D721Med (cell line): ENCODE measurements around the gene WWC2.

Source experiments
- DNase-seq: peaks from one replicate; pipeline ENCODE4 v3.0.0; 2011; ENCODE audit warnings: low spot score; ENCODE audit not compliant: insufficient read length
- FAIRE-seq: peaks from 2 replicates; lab custom pipeline; 2011; peaks lifted over from hg19 to GRCh38; lab: Jason Lieb, UNC
- TF ChIP-seq, protein P1 (sequence below): IDR thresholded peaks from 2 replicates; pipeline ENCODE4 v1.5.1; 2012; ENCODE audit warnings: mild to moderate bottlenecking, control low read depth; ENCODE audit not compliant: insufficient read depth; ENCODE audit errors: missing control alignments

WWC2 gene

GRCh38 chr4:183140911-183141320 is 41.9 kb downstream of the WWC2 start:
- no peak for FAIRE-seq
- TF ChIP-seq, protein P1, sequence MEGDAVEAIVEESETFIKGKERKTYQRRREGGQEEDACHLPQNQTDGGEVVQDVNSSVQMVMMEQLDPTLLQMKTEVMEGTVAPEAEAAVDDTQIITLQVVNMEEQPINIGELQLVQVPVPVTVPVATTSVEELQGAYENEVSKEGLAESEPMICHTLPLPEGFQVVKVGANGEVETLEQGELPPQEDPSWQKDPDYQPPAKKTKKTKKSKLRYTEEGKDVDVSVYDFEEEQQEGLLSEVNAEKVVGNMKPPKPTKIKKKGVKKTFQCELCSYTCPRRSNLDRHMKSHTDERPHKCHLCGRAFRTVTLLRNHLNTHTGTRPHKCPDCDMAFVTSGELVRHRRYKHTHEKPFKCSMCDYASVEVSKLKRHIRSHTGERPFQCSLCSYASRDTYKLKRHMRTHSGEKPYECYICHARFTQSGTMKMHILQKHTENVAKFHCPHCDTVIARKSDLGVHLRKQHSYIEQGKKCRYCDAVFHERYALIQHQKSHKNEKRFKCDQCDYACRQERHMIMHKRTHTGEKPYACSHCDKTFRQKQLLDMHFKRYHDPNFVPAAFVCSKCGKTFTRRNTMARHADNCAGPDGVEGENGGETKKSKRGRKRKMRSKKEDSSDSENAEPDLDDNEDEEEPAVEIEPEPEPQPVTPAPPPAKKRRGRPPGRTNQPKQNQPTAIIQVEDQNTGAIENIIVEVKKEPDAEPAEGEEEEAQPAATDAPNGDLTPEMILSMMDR, result no peak
- no peak for DNase-seq

- FAIRE-seq (no peak), DNase-seq (no peak)
- TF ChIP-seq, protein P1, result no peak
Observed at GRCh38 chr4:183141997-183142396, 42.9 kb downstream of the WWC2 start.

DNA sequence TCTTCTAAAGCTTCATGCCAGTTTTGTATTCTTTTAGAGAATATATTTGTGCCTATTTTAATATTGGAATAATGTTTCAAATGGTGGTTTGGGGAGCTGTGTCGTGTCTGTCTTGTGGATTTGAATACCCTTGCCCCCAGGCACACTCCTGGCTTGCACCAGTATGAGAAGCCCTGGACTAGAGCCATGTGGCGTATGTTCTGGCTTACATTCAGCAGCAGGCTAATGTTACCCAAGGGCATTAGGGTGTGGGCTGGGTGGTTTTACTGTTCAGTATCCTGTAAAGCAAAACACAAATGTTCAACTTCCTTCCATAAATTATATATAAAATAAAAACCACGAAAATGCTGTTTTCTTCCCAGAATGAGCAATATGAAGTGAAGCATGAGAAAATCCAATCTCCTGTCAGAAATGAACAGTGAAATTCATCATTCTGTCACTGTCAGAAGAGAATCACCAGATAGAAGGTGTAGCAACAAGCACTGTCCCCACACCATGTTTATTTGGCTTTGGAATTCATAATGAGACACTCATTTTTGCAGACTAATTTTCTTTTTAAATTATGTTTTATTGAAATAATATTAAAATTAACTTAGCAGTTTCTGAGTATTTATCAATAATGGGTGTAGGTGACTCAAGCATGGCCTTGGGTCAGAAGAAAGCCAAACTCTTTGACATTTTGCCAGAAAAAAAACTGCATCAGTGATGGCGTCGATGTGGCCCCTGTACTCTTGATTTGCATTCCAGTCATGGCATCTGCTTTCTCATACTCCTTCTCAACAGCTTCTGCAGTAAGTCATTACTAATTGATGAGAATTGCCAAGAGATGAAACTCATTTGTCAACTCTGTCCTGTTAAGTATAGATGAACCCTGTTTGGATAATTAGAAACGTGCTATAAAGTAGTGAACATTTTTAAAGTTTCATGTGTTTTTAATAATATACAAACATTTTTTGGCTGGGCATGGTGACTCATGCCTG is 43.8 kb downstream of the WWC2 start:
- DNase-seq (no peak), FAIRE-seq (no peak)
- TF ChIP-seq, protein P1, result no peak

DNA sequence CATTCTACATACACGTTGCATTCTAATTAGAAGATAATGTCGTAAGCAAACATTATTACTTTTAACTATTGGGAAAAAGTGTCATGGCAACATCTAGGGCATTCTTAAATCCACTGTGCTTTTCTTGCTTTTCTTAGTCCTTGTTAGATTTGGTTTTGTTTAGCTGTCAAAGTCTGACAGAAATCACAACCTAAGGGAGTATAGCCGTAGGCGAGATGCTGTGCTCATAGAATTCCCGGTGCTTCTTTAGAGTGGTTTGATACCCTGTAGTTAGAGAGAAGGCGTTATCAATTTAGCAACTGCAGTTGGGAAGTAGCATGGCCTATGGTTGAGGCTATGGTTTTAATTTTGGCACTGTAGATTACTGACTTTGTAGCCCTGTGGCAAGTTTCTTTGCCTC is 45.7 kb downstream of the WWC2 start:
- FAIRE-seq (no peak), DNase-seq (no peak)
- TF ChIP-seq, protein P1, result no peak

GRCh38 chr4:183145773-183146172 is 46.7 kb downstream of the WWC2 start:
- TF ChIP-seq, protein P1, result no peak
- FAIRE-seq, result no peak

GRCh38 chr4:183146478-183146877 is 47.4 kb downstream of the WWC2 start:
- FAIRE-seq (no peak), DNase-seq (no peak)
- TF ChIP-seq, protein P1, result no peak

More at GRCh38 chr4:183145773-183146172, 46.7 kb downstream of the WWC2 start:
- no peak for DNase-seq

- FAIRE-seq, result no peak
Observed at GRCh38 chr4:183147196-183147595, 48.1 kb downstream of the WWC2 start.

More at GRCh38 chr4:183147196-183147595, 48.1 kb downstream of the WWC2 start:
- no peak for DNase-seq
- TF ChIP-seq, protein P1, result no peak
